Heart left ventricle (tissue), 16 donors: ENCODE results near the gene PNCK. TPM values are rescaled to one million over a fixed set of nuclear protein-coding genes. Genes with fewer than 3 reads are reported as not detected.

Source experiments
- ATAC-seq, 4 donors: fragments of 200-7000 bp; cut with Tn5 transposase; one replicate each; pipeline ENCODE4 v1.9.1; 2020 to 2022; ENCODE audit warnings: moderate library complexity in 4 of 4, mild to moderate bottlenecking in 3 of 4, moderate number of reproducible peaks in 1 of 4
- DNase-seq, 5 donors: peaks; one replicate each; pipeline ENCODE4 v3.0.0-alpha.2; 2020
- H3K27ac ChIP-seq, 12 donors: fragments of 200-600 bp; sonication (generic) in 4 of 12; one replicate each; pipeline versions ENCODE4 v1.5.0 to v1.8.0; 2016 to 2022; ENCODE audit warnings: mild to moderate bottlenecking in 2 of 12
- H3K27me3 ChIP-seq, 9 donors: fragments of 200-600 bp; sonication (generic) in 2 of 9; one replicate each; pipeline versions ENCODE4 v1.5.1 to v1.8.0; 2016 to 2022; ENCODE audit warnings: mild to moderate bottlenecking in 3 of 9
- H3K36me3 ChIP-seq, 9 donors: fragments of 200-600 bp; sonication (generic) in 2 of 9; one replicate each; pipeline versions ENCODE4 v1.5.0 to v1.8.0; 2018 to 2022; ENCODE audit warnings: mild to moderate bottlenecking in 2 of 9
- H3K4me1 ChIP-seq, 12 donors: fragments of 200-600 bp; sonication (generic) in 4 of 12; one replicate each; pipeline versions ENCODE4 v1.5.0 to v1.8.0; 2016 to 2022; ENCODE audit warnings: mild to moderate bottlenecking in 3 of 12
- H3K4me3 ChIP-seq, 12 donors: fragments of 200-600 bp; sonication (generic) in 4 of 12; one replicate each; pipeline versions ENCODE4 v1.5.0 to v1.8.0; 2017 to 2022; ENCODE audit warnings: mild to moderate bottlenecking in 9 of 12, moderate library complexity in 4 of 12
- H3K9me3 ChIP-seq, 12 donors: fragments of 200-600 bp; sonication (generic) in 4 of 12; one replicate each; pipeline versions ENCODE4 v1.5.0 to v1.8.0; 2016 to 2022; ENCODE audit warnings: mild to moderate bottlenecking in 1 of 12
- CTCF ChIP-seq, 12 donors: fragments of 200-600 bp; sonication (generic) in 4 of 12; IDR thresholded peaks; one replicate each; pipeline versions ENCODE4 v1.5.0 to v1.8.0; 2018 to 2022; ENCODE audit warnings: antibody characterized with exemption in 12 of 12, mild to moderate bottlenecking in 5 of 12
- POLR2A ChIP-seq, 2 donors: fragments of 450-650 bp; IDR thresholded peaks; one replicate each; pipeline ENCODE4 v1.6.1; 2017; ENCODE audit warnings: antibody characterized with exemption in 2 of 2, mild to moderate bottlenecking in 2 of 2, moderate library complexity in 2 of 2
- WGBS, 4 donors: extraction: QIAGEN DNeasy Blood & Tissue Kit in 2 of 4; methylation state at CpG; one replicate each; pipeline versions ENCODE4 v1.1.5 to v1.1.7; 2013 to 2018; 5-methylcytosine and 5-hydroxymethylcytosine counted together
- intact Hi-C, 10 donors: fragments of 100-400 bp; cut with DNase I; formaldehyde crosslinking; loops; one replicate each; pipeline versions ENCODE4 v1.11.1 to v1.14.2; 2022
- polyA plus RNA-seq, 2 donors: library from polyadenylated mRNA; stranded (reverse); fragments of 200-250 nt; gene quantifications; one replicate each; pipeline ENCODE4 v1.2.3, GENCODE V29; 2013
- total RNA-seq, 9 donors: library from RNA; depleted of rRNA in 2 of 9; stranded (reverse); fragments of >200 nt in 2 of 9; fragmentation: NEBNext Ultra II Directional in 3 of 9; extraction: Animal tissue kit (Norgen Biotek cat#: 25700) in 3 of 9; gene quantifications; one replicate each; pipeline versions ENCODE4 v1.1.0 to v1.2.4, GENCODE V29; 2016 to 2023
- donor health status: ischemic (EF 13 %, LVEDD 7.1; RV severe dilation, severe dysfunction).
- donor health status: healthy with polysubstance abuse.
- donor health status: DM: no; HTN: yes; CAD: no.
- donor health status: DM: no; HTN: no; CAD: no.
- donor health status: ischemic (EF 25% LVEDD 6.9; RV normal size, moderate dysfunction).
- donor health status: ischemic (EF 25% LVEDD 5.7; RV mildly dilated, moderate dysfunction).
- donor health status: healthy.
- donor health status: DM: yes; HTN: yes; CAD: no.
- donor health status: ischemic (EF 35%, LVEDD 5.7; RV mildly dilated, moderate dysfunction).
- donor health status: nonischemic (EF 11% LVEDD 7.7; RV severe dilation, severe dysfunction).
- donor health status: DM: yes; HTN: yes; CAD: no.
- donor health status: PGD.
- donor health status: ischemic (EF 29% LVEDD 5.4; RV normal size, mild dysfunction).
- donor health status: nonischemic (EF 23%, LVEDD 6.1; RV moderate dilation, normal function).

Gene PNCK
- total and polyA plus RNA-seq, 11 donors = 1.4 to 7.3 (median 6.4) TPM

- Histone ChIP-seq H3K27me3 (peaks cover 0 to 11% (median 0%) of the 10 kb centered on the region in 9 donors), H3K27ac (no peak overlapping the region), H3K4me3 (no peak overlapping the region), H3K4me1 (peaks cover 0 to 6% (median 0%) of the 10 kb centered on the region in 12 donors), H3K36me3 (no peaks in the 10 kb centered on the region), H3K9me3 (peaks cover 0 to 15% (median 0%) of the 10 kb centered on the region in 12 donors)
- DNase-seq (no peak), ATAC-seq (no peak)
- TF ChIP-seq POLR2A (IDR thresholded peaks at IDR 0.05) (no peak), CTCF (IDR thresholded peaks at IDR 0.05) (no peak)
- intact Hi-C loops = loop anchor here in 1 of 10 donors (5.0 kb wide), 1 partner anchor 36 kb away; no protein-coding TSS in a partner anchor
- 86 to 100% (median 93%) methylated on average over 2 of the region's 2 CpGs for WGBS, 4 donors
Observed at GRCh38 chrX:153631346-153631745, 42.3 kb downstream of the PNCK start.

- intact Hi-C loops = loop anchor here in 1 of 10 donors (10.0 kb wide), 1 partner anchor 366 kb away; no protein-coding TSS in a partner anchor
- DNase-seq = peak in 1 of 5 donors; percentile 15
- ATAC-seq = no peak
- no peak overlapping the region for H3K4me3 ChIP-seq
- TF ChIP-seq POLR2A (IDR thresholded peaks at IDR 0.05) = no peak
- TF ChIP-seq CTCF (IDR thresholded peaks at IDR 0.05) = no peak
- 85 to 96% (median 91%) methylated on average over 8 to 12 of the region's 12 CpGs for WGBS, 4 donors
- no peaks in the 10 kb centered on the region for H3K4me1 ChIP-seq
- peaks cover 0 to 15% (median 0%) of the 10 kb centered on the region in 12 donors for H3K9me3 ChIP-seq
- H3K27ac ChIP-seq = no peak overlapping the region
- no peaks in the 10 kb centered on the region for H3K36me3 ChIP-seq
- H3K27me3 ChIP-seq = peaks cover 0 to 12% (median 0%) of the 10 kb centered on the region in 9 donors
Observed at GRCh38 chrX:153628665-153629064, 44.9 kb downstream of the PNCK start.

- TF ChIP-seq CTCF (IDR thresholded peaks at IDR 0.05) (no peak), POLR2A (IDR thresholded peaks at IDR 0.05) (no peak)
- no peak for ATAC-seq
- peaks cover 0 to 15% (median 0%) of the 10 kb centered on the region in 12 donors for H3K9me3 ChIP-seq
- intact Hi-C loops = loop anchor here in 1 of 10 donors (10.0 kb wide), 1 partner anchor 367 kb away; no protein-coding TSS in a partner anchor
- H3K27me3 ChIP-seq = peaks cover 0 to 15% (median 0%) of the 10 kb centered on the region in 9 donors
- no peak overlapping the region for H3K4me3 ChIP-seq
- H3K36me3 ChIP-seq = no peaks in the 10 kb centered on the region
- no peak overlapping the region for H3K27ac ChIP-seq
- DNase-seq = no peak
- H3K4me1 ChIP-seq = no peaks in the 10 kb centered on the region
- WGBS, 4 donors = 93 to 98% (median 95%) methylated on average over 8 of the region's 8 CpGs
Observed at GRCh38 chrX:153628129-153628528, 45.5 kb downstream of the PNCK start.

- H3K27ac ChIP-seq = no peak overlapping the region
- 57 to 73% (median 67%) methylated on average over 12 to 15 of the region's 15 CpGs for WGBS, 4 donors
- peaks cover 0 to 13% (median 0%) of the 10 kb centered on the region in 9 donors for H3K27me3 ChIP-seq
- TF ChIP-seq POLR2A (IDR thresholded peaks at IDR 0.05) (no peak), CTCF (IDR thresholded peaks at IDR 0.05) (no peak)
- no peaks in the 10 kb centered on the region for H3K36me3 ChIP-seq
- intact Hi-C loops = loop anchor here in 1 of 10 donors (10.0 kb wide), 1 partner anchor 367 kb away; no protein-coding TSS in a partner anchor
- no peak overlapping the region for H3K4me3 ChIP-seq
- H3K4me1 ChIP-seq = no peaks in the 10 kb centered on the region
- ATAC-seq (no peak), DNase-seq (peak in 1 of 5 donors; percentile 11)
- peaks cover 0 to 15% (median 0%) of the 10 kb centered on the region in 12 donors for H3K9me3 ChIP-seq
Observed at GRCh38 chrX:153627675-153628111, 45.9 kb downstream of the PNCK start.
